ENCODE measurements around the gene ZDHHC3.

GRCh38 chr3:44890258-44890657 is 85.7 kb downstream of the ZDHHC3 start:
- TF ChIP-seq PKNOX1 (IDR thresholded peaks at IDR 0.05) (no peak), LEF1 (IDR thresholded peaks at IDR 0.05; ENCODE audit: borderline replicate concordance) (no peak), ZNF384 (IDR thresholded peaks at IDR 0.05) (no peak), ELF4 (IDR thresholded peaks at IDR 0.05) (no peak), FOXK2 (IDR thresholded peaks at IDR 0.05) (no peak), TARDBP (IDR thresholded peaks at IDR 0.05) (no peak), FOXM1 (IDR thresholded peaks at IDR 0.05; ENCODE audit: borderline replicate concordance) (no peak), BHLHE40 (IDR thresholded peaks at IDR 0.05; ENCODE audit: borderline replicate concordance) (no peak), FOXA1 (IDR thresholded peaks at IDR 0.05) (no peak), L3MBTL2 (conservative IDR thresholded peaks at IDR 0.05) (no peak), SUZ12 (IDR thresholded peaks at IDR 0.05) (no peak), ARNT (IDR thresholded peaks at IDR 0.05) (no peak)
